ENCODE measurements around the gene PDE11A.
"Not testable (repeated sequence)": the region's sequence is repeated elsewhere in the genome, so short reads cannot be mapped to it uniquely, and the experiment has no call there.

The PDE11A gene

GRCh38 chr2:178074123-178075005 is 1.8 kb upstream of the PDE11A start:
- no peak for DNase-seq

- DNase-seq: no peak
Measured at GRCh38 chr2:178072000-178072382, 586 bp downstream of the PDE11A start.

- DNase-seq: no peak
Measured at GRCh38 chr2:178070824-178071223, 1.8 kb downstream of the PDE11A start.

- no peak for DNase-seq
Measured at GRCh38 chr2:178069551-178069950, 3.0 kb downstream of the PDE11A start.

GRCh38 chr2:178068823-178069454 is 3.6 kb downstream of the PDE11A start:
- DNase-seq: no peak

- DNase-seq: no peak
Measured at GRCh38 chr2:178066890-178067669, 5.5 kb downstream of the PDE11A start.

GRCh38 chr2:178066324-178066723 is 6.3 kb downstream of the PDE11A start:
- no peak for DNase-seq

GRCh38 chr2:178059681-178060080 is 12.9 kb downstream of the PDE11A start:
- DNase-seq: no peak

GRCh38 chr2:178059111-178059510 is 13.5 kb downstream of the PDE11A start:
- no peak for DNase-seq

GRCh38 chr2:178057179-178057680 is 15.3 kb downstream of the PDE11A start:
- no peak for DNase-seq

GRCh38 chr2:178056345-178056744 is 16.2 kb downstream of the PDE11A start:
- no peak for DNase-seq

- DNase-seq: not testable (repeated sequence)
Measured at GRCh38 chr2:178051257-178051656, 21.3 kb downstream of the PDE11A start.

- DNase-seq: no peak
Measured at GRCh38 chr2:178047391-178047790, 25.2 kb downstream of the PDE11A start.

- no peak for DNase-seq
Measured at GRCh38 chr2:178044836-178045235, 27.7 kb downstream of the PDE11A start.

- no peak for DNase-seq
Measured at GRCh38 chr2:178043266-178043665, 29.3 kb downstream of the PDE11A start.

- DNase-seq: not testable (repeated sequence)
Measured at GRCh38 chr2:178033583-178033982, 39.0 kb downstream of the PDE11A start.

GRCh38 chr2:178029342-178029741 is 43.2 kb downstream of the PDE11A start:
- DNase-seq: no peak

GRCh38 chr2:178025551-178026185 is 46.9 kb downstream of the PDE11A start:
- DNase-seq: no peak

- no peak for DNase-seq
Measured at GRCh38 chr2:178018141-178018540, 54.4 kb downstream of the PDE11A start.

GRCh38 chr2:178016612-178017011 is 56.0 kb downstream of the PDE11A start:
- no peak for DNase-seq

- no peak for DNase-seq
Measured at GRCh38 chr2:178012639-178013038, 59.9 kb downstream of the PDE11A start.

- DNase-seq: no peak
Measured at GRCh38 chr2:178009813-178010212, 62.8 kb downstream of the PDE11A start.
